ENCODE results near the gene CDK17.
"Not testable (repeated sequence)": the region's sequence is repeated elsewhere in the genome, so short reads cannot be mapped to it uniquely, and the experiment has no call there.

CDK17 gene

GRCh38 chr12:96361074-96361473, 39.2 kb downstream of the CDK17 start:
- no peaks in the 10 kb centered on the region for H3K9me3 ChIP-seq (ENCODE audit: control insufficient read depth in 2 of 2, low read length in 2 of 2)
- H3K4me1 ChIP-seq (ENCODE audit: control insufficient read depth in 2 of 2, insufficient read depth in 2 of 2, low read length in 2 of 2), result no peaks in the 10 kb centered on the region
- no peaks in the 10 kb centered on the region for H3K36me3 ChIP-seq (ENCODE audit: control insufficient read depth in 2 of 2, insufficient read depth in 2 of 2, low read length in 2 of 2)
- H3K4me3 ChIP-seq (ENCODE audit: low read length in 2 of 2), result no peak overlapping the region
- no peak overlapping the region for H3K9ac ChIP-seq (ENCODE audit: low read depth in 1 of 2, low read length in 2 of 2)
- H3K27me3 ChIP-seq (ENCODE audit: control insufficient read depth in 2 of 2, insufficient read depth in 2 of 2, low read length in 2 of 2), result no peaks in the 10 kb centered on the region
- no peak overlapping the region for H3K27ac ChIP-seq (ENCODE audit: low read depth in 2 of 2, low read length in 2 of 2)

DNA sequence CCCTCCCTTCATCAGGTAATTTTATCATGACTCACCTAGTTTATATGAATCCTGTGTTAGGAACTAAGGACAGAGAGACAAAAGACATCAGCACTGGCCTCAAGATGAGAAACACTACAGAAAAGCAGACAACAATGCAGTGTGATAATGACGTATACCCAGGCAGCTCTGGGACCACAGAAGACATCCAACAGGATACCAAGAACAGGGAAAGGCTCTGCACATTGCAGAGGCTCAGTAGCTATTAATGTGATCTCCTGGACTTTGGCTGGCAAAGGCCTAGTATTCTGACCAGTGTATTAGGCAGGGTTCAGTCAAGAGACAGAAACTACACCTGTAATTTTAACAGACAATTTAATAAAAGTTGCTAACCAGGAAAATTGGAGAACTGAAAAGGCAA, 39.7 kb downstream of the CDK17 start:
- H3K9ac ChIP-seq (ENCODE audit: low read depth in 1 of 2, low read length in 2 of 2), result no peak overlapping the region
- H3K36me3 ChIP-seq (ENCODE audit: control insufficient read depth in 2 of 2, insufficient read depth in 2 of 2, low read length in 2 of 2), result no peaks in the 10 kb centered on the region
- H3K27me3 ChIP-seq (ENCODE audit: control insufficient read depth in 2 of 2, insufficient read depth in 2 of 2, low read length in 2 of 2), result no peaks in the 10 kb centered on the region
- no peak overlapping the region for H3K27ac ChIP-seq (ENCODE audit: low read depth in 2 of 2, low read length in 2 of 2)
- H3K4me3 ChIP-seq (ENCODE audit: low read length in 2 of 2), result no peak overlapping the region
- H3K4me1 ChIP-seq (ENCODE audit: control insufficient read depth in 2 of 2, insufficient read depth in 2 of 2, low read length in 2 of 2), result no peaks in the 10 kb centered on the region
- H3K9me3 ChIP-seq (ENCODE audit: control insufficient read depth in 2 of 2, low read length in 2 of 2), result no peaks in the 10 kb centered on the region

- no peak overlapping the region for H3K9ac ChIP-seq (ENCODE audit: low read depth in 1 of 2, low read length in 2 of 2)
- no peak overlapping the region for H3K27ac ChIP-seq (ENCODE audit: low read depth in 2 of 2, low read length in 2 of 2)
- no peak overlapping the region for H3K4me3 ChIP-seq (ENCODE audit: low read length in 2 of 2)
- H3K4me1 ChIP-seq (ENCODE audit: control insufficient read depth in 2 of 2, insufficient read depth in 2 of 2, low read length in 2 of 2), result no peaks in the 10 kb centered on the region
- H3K36me3 ChIP-seq (ENCODE audit: control insufficient read depth in 2 of 2, insufficient read depth in 2 of 2, low read length in 2 of 2), result no peaks in the 10 kb centered on the region
- H3K9me3 ChIP-seq (ENCODE audit: control insufficient read depth in 2 of 2, low read length in 2 of 2), result no peaks in the 10 kb centered on the region
- no peaks in the 10 kb centered on the region for H3K27me3 ChIP-seq (ENCODE audit: control insufficient read depth in 2 of 2, insufficient read depth in 2 of 2, low read length in 2 of 2)
Measured at GRCh38 chr12:96359328-96359727, 40.9 kb downstream of the CDK17 start.

GRCh38 chr12:96356831-96357230, 43.4 kb downstream of the CDK17 start:
- Histone ChIP-seq H3K27me3 (ENCODE audit: control insufficient read depth in 2 of 2, insufficient read depth in 2 of 2, low read length in 2 of 2) (no peaks in the 10 kb centered on the region), H3K27ac (ENCODE audit: low read depth in 2 of 2, low read length in 2 of 2) (no peak overlapping the region), H3K9ac (ENCODE audit: low read depth in 1 of 2, low read length in 2 of 2) (no peak overlapping the region), H3K36me3 (ENCODE audit: control insufficient read depth in 2 of 2, insufficient read depth in 2 of 2, low read length in 2 of 2) (no peaks in the 10 kb centered on the region), H3K4me1 (ENCODE audit: control insufficient read depth in 2 of 2, insufficient read depth in 2 of 2, low read length in 2 of 2) (no peaks in the 10 kb centered on the region), H3K9me3 (ENCODE audit: control insufficient read depth in 2 of 2, low read length in 2 of 2) (no peaks in the 10 kb centered on the region), H3K4me3 (ENCODE audit: low read length in 2 of 2) (no peak overlapping the region)

DNA sequence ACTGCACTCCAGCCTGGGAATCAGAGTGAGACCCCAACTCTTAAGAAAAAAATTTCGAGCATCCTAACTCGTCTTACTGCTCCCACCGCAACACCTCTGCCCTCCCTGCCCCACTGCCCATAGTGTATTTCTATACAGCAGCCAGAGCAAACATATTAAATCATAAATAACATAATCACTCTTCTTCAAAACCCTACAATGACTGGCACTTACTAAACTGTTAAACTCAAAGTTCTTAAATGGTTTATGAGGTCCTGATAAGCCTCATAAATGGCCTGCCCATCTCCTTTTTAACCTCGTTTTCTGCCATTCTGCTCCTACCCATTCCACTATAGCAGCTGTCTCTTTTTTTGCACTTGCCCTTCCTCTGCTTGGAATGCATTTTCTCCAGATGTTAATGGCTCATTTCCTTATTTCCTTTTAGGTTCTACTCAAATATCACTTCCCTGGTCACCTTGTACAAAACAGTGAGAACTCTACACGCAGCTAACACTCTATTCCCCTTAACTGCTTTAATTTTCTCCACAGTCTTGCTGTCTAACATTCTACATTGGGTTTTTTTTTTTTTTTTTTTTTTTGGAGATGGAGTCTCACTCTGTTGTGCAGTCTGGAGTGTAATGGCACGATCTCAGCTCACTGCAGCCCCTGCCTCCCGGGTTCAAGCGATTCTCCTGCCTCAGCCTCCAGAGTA, 45.2 kb downstream of the CDK17 start:
- Histone ChIP-seq H3K27me3 (ENCODE audit: control insufficient read depth in 2 of 2, insufficient read depth in 2 of 2, low read length in 2 of 2) (no peaks in the 10 kb centered on the region), H3K4me1 (ENCODE audit: control insufficient read depth in 2 of 2, insufficient read depth in 2 of 2, low read length in 2 of 2) (no peaks in the 10 kb centered on the region), H3K4me3 (ENCODE audit: low read length in 2 of 2) (no peak overlapping the region), H3K9me3 (ENCODE audit: control insufficient read depth in 2 of 2, low read length in 2 of 2) (no peaks in the 10 kb centered on the region), H3K9ac (ENCODE audit: low read depth in 1 of 2, low read length in 2 of 2) (no peak overlapping the region), H3K36me3 (ENCODE audit: control insufficient read depth in 2 of 2, insufficient read depth in 2 of 2, low read length in 2 of 2) (no peaks in the 10 kb centered on the region), H3K27ac (ENCODE audit: low read depth in 2 of 2, low read length in 2 of 2) (no peak overlapping the region)

- Histone ChIP-seq H3K4me3 (ENCODE audit: low read length in 2 of 2) (no peak overlapping the region), H3K36me3 (ENCODE audit: control insufficient read depth in 2 of 2, insufficient read depth in 2 of 2, low read length in 2 of 2) (no peaks in the 10 kb centered on the region), H3K9me3 (ENCODE audit: control insufficient read depth in 2 of 2, low read length in 2 of 2) (no peaks in the 10 kb centered on the region), H3K27me3 (ENCODE audit: control insufficient read depth in 2 of 2, insufficient read depth in 2 of 2, low read length in 2 of 2) (no peaks in the 10 kb centered on the region), H3K9ac (ENCODE audit: low read depth in 1 of 2, low read length in 2 of 2) (no peak overlapping the region), H3K4me1 (ENCODE audit: control insufficient read depth in 2 of 2, insufficient read depth in 2 of 2, low read length in 2 of 2) (no peaks in the 10 kb centered on the region), H3K27ac (ENCODE audit: low read depth in 2 of 2, low read length in 2 of 2) (no peak overlapping the region)
Measured at GRCh38 chr12:96354326-96354725, 45.9 kb downstream of the CDK17 start.

DNA sequence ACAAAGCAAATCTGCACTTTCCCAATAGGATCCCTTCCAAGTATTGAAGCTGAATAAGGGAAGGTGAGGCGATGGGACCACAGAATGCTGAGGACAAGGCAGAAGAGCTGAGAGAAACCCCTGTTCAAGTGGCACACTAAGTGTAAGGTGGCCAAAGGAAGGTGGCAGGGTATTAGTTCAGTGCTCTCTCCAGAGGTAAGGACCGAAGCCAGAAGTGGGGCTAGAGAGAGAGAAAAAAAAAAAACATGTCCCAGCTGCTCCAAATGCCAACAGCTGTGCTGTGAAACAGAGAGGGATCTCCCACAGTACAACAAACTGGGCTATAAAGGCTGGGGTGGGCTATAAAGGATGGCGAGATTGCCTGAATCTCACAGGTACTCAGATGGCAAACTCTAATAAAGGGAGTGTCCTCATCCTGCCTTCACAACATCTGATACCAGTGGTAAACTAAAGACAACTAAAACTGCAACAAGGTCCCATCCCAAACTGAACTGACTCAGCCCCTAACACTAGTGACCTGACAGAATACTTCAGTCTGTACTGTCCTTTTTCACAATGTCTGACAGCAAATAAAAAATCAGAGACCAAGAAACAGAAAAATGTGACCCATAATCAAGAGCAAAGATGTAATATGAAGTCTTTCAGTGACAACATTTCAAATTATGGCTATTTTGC, 47.9 kb downstream of the CDK17 start:
- Histone ChIP-seq H3K4me1 (ENCODE audit: control insufficient read depth in 2 of 2, insufficient read depth in 2 of 2, low read length in 2 of 2) (peaks cover 3 to 4% of the 10 kb centered on the region in 2 donors), H3K36me3 (ENCODE audit: control insufficient read depth in 2 of 2, insufficient read depth in 2 of 2, low read length in 2 of 2) (no peaks in the 10 kb centered on the region), H3K9me3 (ENCODE audit: control insufficient read depth in 2 of 2, low read length in 2 of 2) (no peaks in the 10 kb centered on the region), H3K27me3 (ENCODE audit: control insufficient read depth in 2 of 2, insufficient read depth in 2 of 2, low read length in 2 of 2) (no peaks in the 10 kb centered on the region), H3K4me3 (ENCODE audit: low read length in 2 of 2) (no peak overlapping the region), H3K27ac (ENCODE audit: low read depth in 2 of 2, low read length in 2 of 2) (no peak overlapping the region), H3K9ac (ENCODE audit: low read depth in 1 of 2, low read length in 2 of 2) (no peak overlapping the region)

DNA sequence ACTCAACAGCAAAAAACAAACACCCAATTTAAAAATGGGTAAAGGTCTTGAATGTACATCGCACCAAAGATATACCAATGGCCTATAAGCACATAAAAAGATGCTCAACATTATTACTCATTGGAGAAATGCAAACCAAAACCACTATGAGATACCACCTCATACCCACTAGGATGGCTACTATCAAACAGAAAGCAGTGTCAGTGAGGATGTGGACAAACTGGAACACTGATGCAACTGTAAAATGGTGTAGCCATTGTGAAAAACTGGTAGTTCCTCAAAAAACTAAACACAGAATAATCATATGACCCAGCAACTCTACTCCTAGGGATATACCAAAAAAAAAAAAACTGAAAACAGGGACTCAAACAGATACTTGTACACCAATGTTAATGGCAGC, 49.3 kb downstream of the CDK17 start:
- no peaks in the 10 kb centered on the region for H3K27me3 ChIP-seq (ENCODE audit: control insufficient read depth in 2 of 2, insufficient read depth in 2 of 2, low read length in 2 of 2)
- no peaks in the 10 kb centered on the region for H3K9me3 ChIP-seq (ENCODE audit: control insufficient read depth in 2 of 2, low read length in 2 of 2)
- H3K4me3 ChIP-seq (ENCODE audit: low read length in 2 of 2), result no peak overlapping the region
- no peaks in the 10 kb centered on the region for H3K36me3 ChIP-seq (ENCODE audit: control insufficient read depth in 2 of 2, insufficient read depth in 2 of 2, low read length in 2 of 2)
- no peak overlapping the region for H3K9ac ChIP-seq (ENCODE audit: low read depth in 1 of 2, low read length in 2 of 2)
- H3K4me1 ChIP-seq (ENCODE audit: control insufficient read depth in 2 of 2, insufficient read depth in 2 of 2, low read length in 2 of 2), result peaks cover 3 to 4% of the 10 kb centered on the region in 2 donors
- H3K27ac ChIP-seq (ENCODE audit: low read depth in 2 of 2, low read length in 2 of 2), result no peak overlapping the region

- Histone ChIP-seq H3K27ac (ENCODE audit: low read depth in 2 of 2, low read length in 2 of 2) (peak overlapping the region; percentile 29 to 56), H3K36me3 (ENCODE audit: control insufficient read depth in 2 of 2, insufficient read depth in 2 of 2, low read length in 2 of 2) (no peaks in the 10 kb centered on the region), H3K4me1 (ENCODE audit: control insufficient read depth in 2 of 2, insufficient read depth in 2 of 2, low read length in 2 of 2) (peaks cover 3 to 4% of the 10 kb centered on the region in 2 donors), H3K9me3 (ENCODE audit: control insufficient read depth in 2 of 2, low read length in 2 of 2) (peaks cover 0 to 3% of the 10 kb centered on the region in 2 donors), H3K9ac (ENCODE audit: low read depth in 1 of 2, low read length in 2 of 2) (peak overlapping the region in 1 of 2 donors; percentile 22), H3K27me3 (ENCODE audit: control insufficient read depth in 2 of 2, insufficient read depth in 2 of 2, low read length in 2 of 2) (no peaks in the 10 kb centered on the region), H3K4me3 (ENCODE audit: low read length in 2 of 2) (peak overlapping the region; percentile 31 to 56)
Measured at GRCh38 chr12:96347130-96347699, 53.0 kb downstream of the CDK17 start.

GRCh38 chr12:96346716-96347115, 53.5 kb downstream of the CDK17 start:
- H3K9ac ChIP-seq (ENCODE audit: low read depth in 1 of 2, low read length in 2 of 2); H3K9me3 ChIP-seq (ENCODE audit: control insufficient read depth in 2 of 2, low read length in 2 of 2); H3K4me1 ChIP-seq (ENCODE audit: control insufficient read depth in 2 of 2, insufficient read depth in 2 of 2, low read length in 2 of 2); H3K27me3 ChIP-seq (ENCODE audit: control insufficient read depth in 2 of 2, insufficient read depth in 2 of 2, low read length in 2 of 2); H3K36me3 ChIP-seq (ENCODE audit: control insufficient read depth in 2 of 2, insufficient read depth in 2 of 2, low read length in 2 of 2): not testable (repeated sequence)
- peak overlapping the region; percentile 29 to 56 for H3K27ac ChIP-seq (ENCODE audit: low read depth in 2 of 2, low read length in 2 of 2)
- peak overlapping the region; percentile 31 to 56 for H3K4me3 ChIP-seq (ENCODE audit: low read length in 2 of 2)
